NT2/D1 (cell line): ENCODE measurements around the gene FAM234A.

Experiments used
- YY1 ChIP-seq: IDR thresholded peaks from 2 replicates; pipeline ENCODE4 v1.6.1; 2011; ENCODE audit not compliant: insufficient read length, insufficient read depth
- ZNF274 ChIP-seq: IDR thresholded peaks from 2 replicates; pipeline ENCODE4 v1.6.1; 2011; ENCODE audit warnings: mild to moderate bottlenecking, low read depth, low read length

DNA sequence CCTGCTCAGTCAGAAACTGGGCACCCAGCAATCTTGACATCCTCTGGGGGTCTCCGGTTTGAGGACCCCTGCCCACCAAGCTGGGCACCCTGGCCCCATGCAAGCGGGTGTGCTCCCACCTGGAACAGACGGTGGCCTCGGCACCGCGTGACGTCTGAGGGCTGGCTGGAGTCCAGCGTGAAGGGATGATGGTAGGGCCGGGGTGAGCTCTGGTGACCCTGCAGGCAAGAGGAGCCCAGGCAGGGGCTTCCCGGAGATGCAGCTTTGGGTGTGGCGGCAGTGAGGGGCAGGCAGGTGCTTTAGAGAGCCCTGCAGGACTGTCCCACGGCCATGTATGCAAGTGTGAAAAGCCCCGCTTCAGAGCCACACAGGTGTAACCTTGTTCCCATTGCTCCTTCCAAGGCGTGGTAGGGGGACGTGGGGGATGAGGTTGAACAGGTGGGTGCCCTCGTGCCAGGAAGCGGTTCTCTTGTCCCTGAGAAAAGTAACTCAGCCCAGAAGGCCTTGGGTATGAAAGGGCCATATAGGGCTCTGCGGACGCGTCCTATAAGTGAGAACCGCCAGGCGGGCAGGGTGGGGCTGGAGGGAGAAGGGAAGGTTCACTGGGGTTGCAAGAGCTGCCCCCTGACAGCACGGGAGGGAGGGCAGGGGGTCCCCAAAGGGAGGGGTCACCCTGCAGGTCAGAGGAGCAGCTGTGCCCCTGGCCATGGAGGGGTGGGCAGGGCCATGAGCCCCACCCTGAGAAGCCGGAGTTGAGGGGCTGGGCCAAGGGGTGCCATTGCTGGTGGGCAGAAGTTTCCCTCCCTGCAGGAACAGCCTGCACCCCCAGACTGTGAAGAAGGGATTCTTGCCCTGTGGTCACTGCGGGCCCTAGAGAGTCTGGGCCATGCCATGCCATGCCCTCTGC, 31.9 kb downstream of the FAM234A start:
- TF ChIP-seq YY1 (no peak), ZNF274 (no peak)
